KMS-11 (cell line): Measurements from ENCODE around the gene USP49.
A peak's percentile ranks its signal among the peaks of the same experiment; 100 is the strongest.

Experiments used
- H2AFZ ChIP-seq: fragments of 200-600 bp; sonication (generic); 2 replicates; pipeline ENCODE4 v1.6.1; 2016; ENCODE audit warnings: antibody characterized with exemption, mixed run types, low read depth
- H3K27ac ChIP-seq: fragments of 200-600 bp; sonication (generic); 2 replicates; pipeline ENCODE4 v1.6.1; 2016; ENCODE audit warnings: mild to moderate bottlenecking, mixed run types
- H3K27me3 ChIP-seq: fragments of 200-600 bp; sonication (generic); 2 replicates; pipeline ENCODE4 v1.6.1; 2017; ENCODE audit warnings: mild to moderate bottlenecking, low read depth, mixed run types, moderate library complexity; ENCODE audit not compliant: insufficient read depth
- H3K36me3 ChIP-seq: fragments of 200-600 bp; sonication (generic); 2 replicates; pipeline ENCODE4 v1.6.1; 2017; ENCODE audit warnings: mild to moderate bottlenecking, mixed run types; ENCODE audit not compliant: insufficient read depth
- H3K4me1 ChIP-seq: fragments of 200-600 bp; sonication (generic); 2 replicates; pipeline ENCODE4 v1.6.1; 2016; ENCODE audit warnings: mild to moderate bottlenecking, low read depth, mixed run types; ENCODE audit not compliant: poor library complexity, severe bottlenecking
- H3K4me2 ChIP-seq: fragments of 200-600 bp; sonication (generic); 2 replicates; pipeline ENCODE4 v1.7.0; 2016; ENCODE audit warnings: mild to moderate bottlenecking, mixed run types
- H3K4me3 ChIP-seq: fragments of 200-600 bp; sonication (generic); IDR thresholded peaks from 2 replicates; pipeline ENCODE4 v1.6.1; 2017; ENCODE audit warnings: low read depth, low read length, mixed read lengths; ENCODE audit not compliant: insufficient read depth
- H3K79me2 ChIP-seq: fragments of 200-600 bp; sonication (generic); 2 replicates; pipeline ENCODE4 v1.6.1; 2016; ENCODE audit warnings: low read depth, mixed run types; ENCODE audit not compliant: insufficient read depth
- H3K9ac ChIP-seq: fragments of 200-600 bp; sonication (generic); 2 replicates; pipeline ENCODE4 v1.6.1; 2016; ENCODE audit warnings: mild to moderate bottlenecking, mixed run types
- H4K20me1 ChIP-seq: fragments of 200-600 bp; sonication (generic); 2 replicates; pipeline ENCODE4 v1.6.1; 2016; ENCODE audit warnings: mild to moderate bottlenecking, mixed run types; ENCODE audit not compliant: insufficient read depth
- CTCF ChIP-seq: fragments of 200-600 bp; sonication (generic); conservative IDR thresholded peaks from 2 replicates; pipeline ENCODE4 v1.6.1; 2017; ENCODE audit warnings: low read depth, mild to moderate bottlenecking, antibody characterized with exemption, low read length, moderate library complexity, mixed read lengths

Gene USP49

DNA sequence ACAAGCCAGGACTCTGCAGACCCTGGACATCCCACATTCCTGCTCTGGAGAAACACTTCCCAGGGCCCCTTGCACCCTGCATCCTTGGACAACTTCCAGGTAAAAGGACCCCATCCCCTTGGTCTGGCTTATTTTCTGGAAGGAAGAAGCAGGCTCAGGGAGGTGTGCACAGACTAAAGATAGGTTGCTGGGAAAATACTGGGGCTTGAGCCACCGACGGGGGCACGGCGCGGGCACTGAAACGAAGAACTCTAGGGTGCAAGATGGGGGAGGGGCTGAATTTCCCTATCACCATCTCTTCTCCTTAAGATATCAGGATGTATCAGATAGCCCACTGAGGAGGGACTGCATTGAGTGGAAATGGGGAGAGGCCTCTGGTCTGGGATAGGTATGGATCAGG lies 116.3 kb downstream of the USP49 start:
- no peaks in the 10 kb centered on the region for H3K79me2 ChIP-seq
- TF ChIP-seq CTCF: no peak
- peaks cover 10% of the 10 kb centered on the region for H3K4me1 ChIP-seq
- H3K9ac ChIP-seq: no peak overlapping the region; the same call in 1 of the 2 replicates
- peaks cover 20% of the 10 kb centered on the region for H3K27me3 ChIP-seq
- no peaks in the 10 kb centered on the region for H4K20me1 ChIP-seq
- H3K36me3 ChIP-seq: no peaks in the 10 kb centered on the region
- 0 out of 2 replicates have a peak overlapping the region, but pooled peaks have one; percentile 41 for H2AFZ ChIP-seq
- H3K4me3 ChIP-seq: no peak overlapping the region
- peak overlapping the region; percentile 85 for H3K4me2 ChIP-seq
- H3K27ac ChIP-seq: no peak overlapping the region

DNA sequence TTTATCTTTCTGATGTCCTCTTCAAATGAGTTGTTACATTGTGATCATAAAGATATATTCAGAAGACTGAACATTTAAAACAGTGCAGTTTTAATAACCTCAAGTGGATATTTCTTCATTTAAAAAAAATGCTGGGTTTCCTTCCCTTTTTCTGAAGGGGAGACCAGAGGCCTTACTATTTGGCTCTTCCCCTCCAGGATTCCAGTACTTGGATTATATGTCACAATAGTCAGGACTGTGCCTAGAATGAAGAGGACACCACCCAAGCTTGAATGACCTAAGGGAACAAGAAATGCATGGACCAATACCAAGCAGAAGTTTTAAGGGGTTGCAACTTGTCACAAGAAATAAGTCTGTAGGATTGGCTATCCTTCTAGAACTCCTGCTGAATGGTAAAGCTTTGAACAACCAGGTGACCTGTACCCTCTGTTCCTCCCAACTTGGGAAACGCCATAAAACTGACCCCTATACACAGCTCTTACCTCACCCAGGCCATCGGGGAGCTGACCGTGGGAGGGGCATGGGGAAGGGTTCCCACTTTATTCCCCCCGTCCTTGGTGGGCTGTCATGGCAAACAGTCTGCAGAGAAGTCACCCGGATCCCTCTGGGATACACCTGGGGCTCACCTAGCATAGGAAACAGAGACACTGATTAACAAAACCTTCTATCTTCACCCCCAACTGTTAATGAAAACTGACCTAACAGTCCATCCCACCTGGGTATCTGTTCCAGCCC lies 117.5 kb downstream of the USP49 start:
- no peaks in the 10 kb centered on the region for H3K36me3 ChIP-seq
- H4K20me1 ChIP-seq: no peaks in the 10 kb centered on the region
- no peak overlapping the region for H2AFZ ChIP-seq
- no peaks in the 10 kb centered on the region for H3K79me2 ChIP-seq
- H3K4me2 ChIP-seq: no peak overlapping the region
- no peak overlapping the region for H3K4me3 ChIP-seq
- H3K9ac ChIP-seq: no peak overlapping the region
- no peak for TF ChIP-seq CTCF
- peaks cover 10% of the 10 kb centered on the region for H3K4me1 ChIP-seq
- no peak overlapping the region for H3K27ac ChIP-seq
- H3K27me3 ChIP-seq: peaks cover 15% of the 10 kb centered on the region

DNA sequence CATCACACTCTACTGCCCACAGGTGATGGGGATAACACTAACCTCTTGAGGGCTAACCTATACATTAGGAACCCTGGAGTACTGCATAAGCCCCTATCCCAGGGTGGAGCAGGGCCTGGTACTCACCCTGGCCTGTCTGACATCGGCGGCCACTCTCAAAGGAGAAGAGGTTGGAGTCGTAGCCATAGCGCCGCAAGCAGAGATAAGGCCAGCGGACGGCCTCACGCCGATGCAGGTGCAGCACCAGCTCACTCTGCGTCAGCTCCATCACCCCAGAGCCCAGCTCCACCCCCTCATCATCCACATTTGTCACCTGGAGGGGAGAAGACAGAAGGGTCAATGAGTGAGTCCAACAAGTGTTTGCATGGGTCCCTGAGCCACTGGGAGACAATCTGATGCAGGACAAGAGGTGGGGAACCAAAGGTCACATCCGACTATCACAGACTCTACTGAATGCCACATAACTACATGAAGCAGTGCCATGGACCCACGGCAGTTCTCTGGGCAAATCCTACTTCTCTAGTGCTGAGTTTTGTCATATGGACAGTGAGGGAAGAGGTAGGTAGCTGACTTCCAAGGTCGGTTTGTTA lies 119.8 kb downstream of the USP49 start:
- Histone ChIP-seq H4K20me1 (no peaks in the 10 kb centered on the region), H3K27ac (no peak overlapping the region), H2AFZ (no peak overlapping the region), H3K27me3 (no peaks in the 10 kb centered on the region), H3K4me2 (no peak overlapping the region), H3K4me1 (peaks cover 4% of the 10 kb centered on the region), H3K9ac (no peak overlapping the region), H3K79me2 (no peaks in the 10 kb centered on the region), H3K36me3 (no peaks in the 10 kb centered on the region), H3K4me3 (no peak overlapping the region)
- TF ChIP-seq CTCF: no peak

DNA sequence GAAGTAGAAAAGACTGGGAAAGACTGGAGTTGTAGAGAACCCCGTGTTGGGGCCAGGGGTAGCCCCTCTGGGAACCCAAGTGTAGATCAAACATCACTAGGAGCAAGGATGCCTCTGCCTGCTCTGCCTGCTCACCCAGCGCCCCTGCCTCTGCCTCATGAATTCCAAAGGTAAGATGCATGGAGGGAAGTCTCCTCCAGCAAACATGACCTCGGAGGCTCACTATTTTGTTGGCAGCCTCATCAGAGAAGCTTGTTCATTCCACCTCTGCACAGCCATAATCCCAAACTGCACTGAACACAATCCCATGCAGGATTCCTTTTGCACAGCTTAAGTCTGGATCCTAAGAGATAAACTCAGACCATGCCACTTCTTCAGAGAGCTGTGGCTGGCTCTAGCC lies 120.3 kb downstream of the USP49 start:
- H3K27ac ChIP-seq: no peak overlapping the region
- no peak overlapping the region for H3K9ac ChIP-seq
- H3K79me2 ChIP-seq: no peaks in the 10 kb centered on the region
- H3K4me2 ChIP-seq: no peak overlapping the region
- peaks cover 4% of the 10 kb centered on the region for H3K4me1 ChIP-seq
- H3K27me3 ChIP-seq: no peaks in the 10 kb centered on the region
- H2AFZ ChIP-seq: no peak overlapping the region
- H3K4me3 ChIP-seq: no peak overlapping the region
- no peaks in the 10 kb centered on the region for H4K20me1 ChIP-seq
- no peak for TF ChIP-seq CTCF
- H3K36me3 ChIP-seq: no peaks in the 10 kb centered on the region
